Fibroblast of skin of back (primary cell): ENCODE results near the gene NBAS.
A peak's percentile ranks its signal among the peaks of the same experiment; 100 is the strongest.

Source experiments
- DNase-seq: peaks from one replicate; pipeline ENCODE4 v3.0.0-alpha.2; 2013

The NBAS gene

DNA sequence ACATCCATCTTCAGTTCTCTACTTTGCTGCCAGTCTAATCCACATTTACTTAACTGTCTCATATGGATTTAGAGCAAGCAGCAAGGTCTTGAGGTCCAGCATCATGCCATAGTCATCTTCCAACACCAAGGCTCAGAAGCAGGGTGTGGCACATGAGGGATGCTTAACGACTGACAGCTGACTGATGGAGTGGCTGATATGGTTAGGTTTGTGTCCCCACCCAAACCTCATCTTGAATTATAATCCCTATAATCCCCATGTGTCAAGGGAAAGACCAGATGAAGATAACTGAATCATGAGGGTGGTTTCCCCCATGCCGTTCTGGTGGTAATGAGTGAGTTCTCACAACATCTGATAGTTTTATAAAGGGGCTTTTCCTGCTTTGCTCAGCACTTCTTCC lies 257.3 kb downstream of the NBAS start:
- DNase-seq: no peak

DNA sequence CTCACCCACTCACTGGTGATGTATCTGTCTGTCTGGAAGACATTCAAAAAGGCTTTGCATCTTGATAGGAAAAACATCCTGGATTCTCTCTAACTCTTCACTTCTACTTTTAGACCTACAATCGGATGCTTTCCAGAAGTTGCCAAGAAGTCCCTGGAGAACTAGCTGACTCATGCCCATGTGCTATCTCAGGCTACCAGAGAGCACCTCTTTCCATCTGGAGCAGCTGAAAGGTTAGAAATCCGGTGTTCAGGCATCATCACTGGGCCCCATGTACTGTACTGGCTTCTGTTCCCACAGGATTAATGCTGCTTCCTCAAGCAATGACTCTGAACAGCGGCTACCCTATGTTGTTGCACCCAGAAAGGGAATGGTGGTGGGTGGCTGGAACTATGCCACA lies 259.0 kb downstream of the NBAS start:
- DNase-seq: peak; percentile 49

DNA sequence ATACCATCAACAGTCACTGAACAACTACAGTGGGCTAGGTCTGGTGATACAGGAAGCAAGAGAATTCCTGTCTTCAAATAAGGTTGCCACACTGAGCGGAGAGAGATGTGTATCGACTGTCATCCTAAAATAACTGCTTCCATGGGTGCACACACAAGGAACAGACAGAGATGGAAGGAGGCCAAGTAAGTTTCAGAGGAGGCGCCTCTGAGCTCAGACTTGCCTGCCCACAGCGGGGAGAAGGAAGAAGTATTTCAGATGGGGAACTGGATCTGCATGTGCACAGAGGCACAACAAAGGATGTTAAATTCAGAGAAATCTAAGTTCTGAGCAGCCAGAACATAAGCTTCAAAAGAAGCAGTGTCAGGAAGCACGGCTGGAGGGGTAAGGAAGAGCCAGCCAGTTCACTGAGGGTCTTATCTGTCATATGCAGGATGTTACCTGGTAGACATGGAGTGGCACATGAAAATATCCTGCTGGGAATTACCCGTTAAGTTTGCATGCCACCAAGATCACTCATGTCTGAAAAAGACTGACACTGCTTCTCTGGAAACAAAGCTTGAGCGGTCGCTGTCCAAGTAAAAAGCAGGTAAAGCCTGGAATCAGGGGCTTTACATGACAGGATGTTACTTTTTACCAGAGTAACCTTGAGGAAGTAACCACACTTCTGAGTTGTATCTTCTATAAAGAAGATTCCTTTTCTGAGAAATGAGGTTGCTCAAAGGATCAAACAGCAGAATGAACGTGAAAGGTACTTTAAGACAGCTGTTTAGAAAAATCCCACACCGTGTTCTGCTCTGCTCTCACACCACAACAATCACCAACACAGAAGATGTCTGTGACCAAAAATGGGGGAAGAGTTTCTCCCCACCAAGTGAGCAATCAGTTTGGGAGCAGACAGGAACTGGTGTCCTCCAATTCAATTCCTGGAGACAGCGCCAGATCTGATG lies 260.2 kb downstream of the NBAS start:
- peak; percentile 29 for DNase-seq

GRCh38 chr2:15299904-15300520 lies 261.1 kb downstream of the NBAS start:
- DNase-seq: no peak

DNA sequence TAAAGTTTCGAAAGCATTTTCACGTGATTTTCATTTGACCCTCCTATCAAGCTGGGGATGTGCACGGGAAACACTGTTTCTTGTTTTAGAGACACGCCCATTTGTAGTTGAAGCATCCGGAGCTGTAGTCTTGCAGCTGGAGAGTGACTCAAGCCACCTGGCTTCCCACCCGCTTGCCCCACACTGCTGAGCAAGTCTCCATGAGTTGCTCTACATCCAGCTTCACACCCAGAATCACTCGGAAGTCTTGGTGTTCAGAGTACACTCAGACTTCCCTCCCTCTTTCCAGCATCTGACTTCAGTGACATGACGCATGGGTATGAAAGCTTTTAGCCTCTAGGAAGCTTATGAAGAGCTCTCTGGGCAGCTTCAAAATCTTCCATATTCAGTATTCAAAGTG lies 262.4 kb downstream of the NBAS start:
- DNase-seq: peak; percentile 44

GRCh38 chr2:15293262-15293937 lies 267.7 kb downstream of the NBAS start:
- no peak for DNase-seq

GRCh38 chr2:15287447-15288184 lies 273.5 kb downstream of the NBAS start:
- DNase-seq: no peak

DNA sequence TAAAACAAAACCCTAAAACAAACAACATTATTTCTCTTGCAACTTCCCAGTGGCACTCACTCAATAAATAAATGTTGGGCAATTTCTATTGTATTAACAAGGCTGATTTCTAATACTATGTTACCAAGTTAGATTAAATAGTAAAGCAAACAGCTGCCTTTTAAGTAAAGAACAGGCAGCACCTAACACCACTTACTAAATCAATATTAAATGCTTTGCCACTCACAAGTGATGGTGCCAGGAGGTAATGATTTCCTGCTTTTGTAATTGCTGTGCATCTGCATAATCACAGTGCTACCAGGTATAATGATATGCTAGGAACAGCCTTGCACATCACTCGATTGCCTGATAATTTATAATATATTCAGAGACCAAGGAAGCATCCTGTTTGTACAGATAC lies 276.5 kb downstream of the NBAS start:
- DNase-seq: no peak

DNA sequence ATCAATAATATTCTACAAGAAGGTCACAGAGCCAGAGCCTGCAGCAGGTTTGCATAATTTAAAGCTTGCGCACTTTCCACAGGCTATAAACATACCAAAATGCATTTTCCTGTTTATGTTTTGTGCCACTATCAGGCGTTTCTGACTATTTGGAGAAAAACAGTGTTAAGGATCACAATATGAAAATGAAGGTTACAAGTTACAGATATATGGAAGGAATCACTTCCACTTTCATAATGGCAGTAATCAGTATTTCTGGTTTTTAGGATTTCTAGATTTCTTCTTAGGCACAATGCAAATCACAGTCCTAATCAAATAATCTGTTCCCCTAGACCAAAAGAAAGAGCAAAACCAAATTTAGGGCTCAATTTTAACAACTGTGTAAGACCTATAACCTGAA lies 279.5 kb downstream of the NBAS start:
- no peak for DNase-seq

DNA sequence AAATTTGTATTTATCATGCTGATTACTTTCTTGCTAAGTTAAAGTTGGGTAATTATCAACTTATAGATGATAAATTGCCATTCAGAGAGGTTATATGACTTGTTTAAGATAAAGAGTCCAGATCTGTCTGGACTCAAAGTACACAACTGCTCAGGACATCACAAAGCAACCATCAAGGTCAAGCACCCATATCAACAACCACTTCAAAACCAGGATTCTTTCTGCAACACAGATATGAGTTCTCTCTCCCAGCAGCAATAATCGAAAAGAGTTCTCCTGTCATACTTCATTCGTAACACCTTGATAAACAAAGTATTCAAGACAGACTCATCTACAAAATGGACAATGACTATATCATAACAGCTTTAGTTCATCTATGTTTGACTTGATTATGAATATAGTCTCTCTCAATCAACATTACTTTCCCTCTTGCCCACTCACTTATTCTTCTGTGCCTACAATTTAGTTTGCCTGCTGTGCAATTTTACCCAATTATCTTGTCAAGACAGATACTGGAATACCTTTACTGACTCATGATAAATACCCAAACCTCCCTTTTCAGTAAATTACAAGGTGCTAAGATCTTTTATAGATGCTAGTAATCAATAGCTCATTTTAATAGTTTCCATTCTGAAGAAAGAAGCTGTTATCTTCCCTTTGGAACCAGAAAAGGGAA lies 281.8 kb downstream of the NBAS start:
- DNase-seq: no peak

GRCh38 chr2:15278296-15278695 lies 282.8 kb downstream of the NBAS start:
- DNase-seq: no peak

GRCh38 chr2:15275346-15275745 lies 285.8 kb downstream of the NBAS start:
- no peak for DNase-seq

DNA sequence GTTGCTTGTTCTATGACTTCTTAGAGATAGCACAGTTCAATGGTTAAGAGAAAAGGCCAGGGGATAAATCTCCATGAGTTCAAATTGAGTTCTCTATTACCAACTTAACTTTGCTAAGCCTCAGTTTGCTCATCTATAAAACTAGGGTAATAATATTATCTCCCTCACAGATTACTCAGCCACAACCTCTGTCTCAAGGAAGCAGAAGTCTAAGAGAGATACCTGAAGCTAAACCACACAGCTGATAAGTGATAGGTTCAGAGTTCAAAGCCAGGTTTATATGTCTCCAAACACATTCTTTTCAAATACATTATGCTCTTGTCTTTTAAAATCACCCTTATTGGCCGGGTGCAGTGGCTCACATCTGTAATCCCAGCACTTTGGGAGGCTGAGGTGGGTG lies 287.7 kb downstream of the NBAS start:
- no peak for DNase-seq

- DNase-seq: no peak
Observed at GRCh38 chr2:15272942-15273341, 288.2 kb downstream of the NBAS start.

- peak; percentile 73 for DNase-seq
Observed at GRCh38 chr2:15271941-15272542, 289.1 kb downstream of the NBAS start.

- no peak for DNase-seq
Observed at GRCh38 chr2:15271276-15271675, 289.9 kb downstream of the NBAS start.

GRCh38 chr2:15269043-15269442 lies 292.1 kb downstream of the NBAS start:
- no peak for DNase-seq

DNA sequence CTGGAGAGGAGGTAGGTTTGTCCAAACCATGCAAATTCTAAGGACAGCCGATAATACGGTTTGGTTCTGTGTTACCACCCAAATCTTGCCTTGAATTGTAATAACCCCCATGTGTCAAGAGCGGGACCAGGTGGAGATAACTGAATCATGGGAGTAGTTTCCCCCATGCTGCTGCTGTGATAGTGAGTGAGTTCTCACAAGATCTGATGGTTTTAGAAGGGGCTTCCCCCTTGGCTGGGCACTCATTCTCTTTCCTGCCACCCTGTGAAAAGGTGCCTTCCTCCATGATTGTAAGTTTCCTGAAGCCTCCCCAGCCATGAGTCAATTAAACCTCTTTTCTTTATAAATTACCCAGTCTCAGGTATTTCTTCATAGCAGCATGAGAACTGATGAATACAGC lies 295.2 kb downstream of the NBAS start:
- no peak for DNase-seq

DNA sequence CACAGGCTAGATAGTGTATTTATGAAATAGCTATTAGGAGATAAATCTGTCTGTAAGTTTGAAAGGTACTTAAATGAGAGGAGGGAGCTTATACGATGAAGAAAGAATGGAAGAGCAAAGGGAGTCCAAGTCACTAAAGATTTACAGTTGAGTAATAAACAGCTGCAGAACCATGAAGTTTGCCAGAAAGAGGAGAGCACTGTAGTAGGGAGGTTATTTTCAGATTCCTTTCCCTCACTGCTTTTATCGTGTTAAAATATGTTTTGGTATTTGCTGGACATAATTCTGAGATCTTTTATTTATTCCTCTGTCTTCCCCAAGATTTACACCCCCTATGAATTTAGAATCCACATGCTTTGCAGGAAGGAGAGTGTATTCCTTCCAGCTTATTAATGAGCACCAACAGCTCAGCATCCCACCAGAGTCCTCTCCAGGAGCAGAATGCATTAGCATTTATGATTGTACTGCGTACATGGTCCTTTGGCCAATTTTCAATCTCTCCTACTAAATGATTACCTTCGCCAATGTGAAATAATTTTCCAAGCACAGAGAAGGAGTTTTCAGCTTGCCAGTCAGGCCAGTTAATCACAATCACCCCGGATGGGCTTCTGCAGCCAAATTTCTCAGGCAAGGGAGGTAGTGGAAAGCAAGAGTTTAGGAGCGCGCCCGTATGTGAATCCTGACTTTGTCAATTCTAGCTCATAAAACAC lies 297.0 kb downstream of the NBAS start:
- DNase-seq: no peak

GRCh38 chr2:15262792-15263191 lies 298.3 kb downstream of the NBAS start:
- DNase-seq: no peak

DNA sequence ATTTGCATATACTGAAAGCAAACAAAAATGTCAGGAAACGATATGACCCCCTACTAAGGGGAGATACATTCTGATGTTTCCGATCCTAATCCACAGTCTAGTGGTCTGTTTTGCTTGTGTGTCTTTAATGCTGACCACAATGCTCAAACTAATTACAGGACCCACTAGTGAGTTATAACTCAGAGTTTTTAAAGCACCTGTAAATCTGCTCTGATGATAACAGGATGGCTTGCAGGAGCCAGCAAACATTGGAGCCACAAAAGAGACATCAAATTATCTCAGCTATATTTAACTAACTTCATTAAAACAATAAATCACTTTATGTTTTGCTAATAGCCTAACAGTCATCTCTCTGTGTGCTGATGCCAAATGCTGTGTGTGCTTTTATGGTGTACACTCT lies 300.3 kb downstream of the NBAS start:
- DNase-seq: no peak
